GM20431 (cell line): ENCODE results near the gene CBX5.

ENCODE experiments used
- in situ Hi-C: fragments of 300-500 bp; cut with MseI, MboI; formaldehyde crosslinking; loops from one replicate; pipeline ENCODE4 v1.15.0; 2020; ENCODE audit warnings: low sequenced_read_pairs; ENCODE audit not compliant: unreplicated experiment

Gene CBX5

GRCh38 chr12:54184024-54184805 lies 95.7 kb downstream of the CBX5 start:
- in situ Hi-C loops, result no loop called here

DNA sequence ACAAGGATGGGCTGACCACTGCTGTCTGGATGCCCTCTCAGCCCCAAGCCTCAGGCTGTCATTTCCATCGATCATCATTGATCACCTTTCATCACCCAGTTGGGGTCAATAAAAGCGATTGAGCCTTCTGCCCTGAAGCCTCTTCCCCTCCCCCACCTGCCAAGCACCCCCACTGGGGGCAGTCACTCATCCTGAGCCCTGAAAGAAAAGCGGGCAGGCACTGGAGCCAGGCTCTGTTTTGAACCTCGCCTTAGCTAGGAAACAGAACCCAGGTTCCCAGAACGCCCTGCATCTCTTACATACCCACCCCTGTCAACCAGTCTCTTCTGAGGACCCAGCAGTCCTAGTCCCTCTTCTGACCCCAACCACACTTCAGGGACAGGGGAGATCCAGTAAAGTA lies 96.9 kb downstream of the CBX5 start:
- in situ Hi-C loops, result no loop called here

DNA sequence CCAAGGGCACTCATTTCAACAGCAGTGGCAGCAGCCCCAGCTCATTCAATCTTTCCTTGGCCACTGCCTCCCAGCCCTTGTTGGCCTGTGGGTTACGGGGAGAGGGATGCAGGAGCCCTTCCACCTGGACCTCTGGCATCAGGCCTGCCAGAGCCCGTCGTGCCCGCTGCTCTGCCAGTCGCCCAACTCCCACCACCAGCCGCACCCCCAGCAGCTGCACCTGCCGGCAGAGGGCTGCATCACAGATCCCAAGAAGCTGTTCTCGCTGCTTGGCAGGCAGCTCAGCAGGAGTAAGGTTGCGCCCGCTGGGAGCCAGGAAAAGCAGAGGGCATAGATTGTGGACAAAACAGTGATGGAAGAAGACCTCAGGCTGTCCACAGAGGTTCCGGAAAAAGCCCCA lies 97.8 kb downstream of the CBX5 start:
- in situ Hi-C loops, result no loop called here
